Measurements from ENCODE around the gene TEX26.

GRCh38 chr13:31015199-31015598 lies 82.7 kb downstream of the TEX26 start:
- TF ChIP-seq POLR2A (IDR thresholded peaks at IDR 0.05; ENCODE audit: low read length) (no peak), E2F6 (IDR thresholded peaks at IDR 0.05; ENCODE audit: borderline replicate concordance, low read depth) (no peak), CTCF (IDR thresholded peaks at IDR 0.05) (no peak), RFX5 (IDR thresholded peaks at IDR 0.05) (no peak)

Data from A549 (cell line).